H1 (cell line): ENCODE measurements around the gene KRTAP1-3. TPM values are rescaled to one million over a fixed set of nuclear protein-coding genes. Genes with fewer than 3 reads are reported as not detected.

Experiments
- CTCF ChIA-PET: fragments of 300-600 bp; sonication (Branson Sonifier 250); formaldehyde crosslinking; loops from one replicate; lab custom pipeline; 2021; ENCODE audit not compliant: partially characterized antibody; lab: Charles Lee
- POLR2A ChIA-PET: fragments of 300-600 bp; sonication (Branson Sonifier 250); formaldehyde crosslinking; loops from one replicate; lab custom pipeline; 2021; ENCODE audit warnings: inconsistent platforms; ENCODE audit not compliant: partially characterized antibody; lab: Charles Lee
- DNase-seq, 2 experiments: peaks; one replicate each; pipeline versions ENCODE4 v3.0.0 to v3.0.0-alpha.2; 2010 to 2022; ENCODE audit warnings: low spot score in 2 of 2, low read depth in 1 of 2, mixed read lengths in 1 of 2
- FAIRE-seq: peaks from 2 replicates; lab custom pipeline; 2011; peaks lifted over from hg19 to GRCh38; lab: Jason Lieb, UNC
- H2AFZ ChIP-seq: 2 replicates; pipeline ENCODE4 v1.8.1; 2012; ENCODE audit warnings: low read length, inconsistent platforms
- H2AK5ac ChIP-seq: 2 replicates; pipeline ENCODE4 v1.6.1; 2013; ENCODE audit warnings: low read depth, low read length
- H2BK120ac ChIP-seq: replicated peaks from 2 replicates; pipeline ENCODE3; 2013; ENCODE audit warnings: low read depth, low read length, inconsistent platforms
- H2BK12ac ChIP-seq: 2 replicates; pipeline ENCODE4 v1.6.1; 2013; ENCODE audit warnings: low read depth, low read length
- H2BK15ac ChIP-seq: 2 replicates; pipeline ENCODE4 v1.6.1; 2013; ENCODE audit warnings: low read length
- H2BK20ac ChIP-seq: 2 replicates; pipeline ENCODE4 v1.6.1; 2013; ENCODE audit warnings: low read length
- H2BK5ac ChIP-seq: 2 replicates; pipeline ENCODE4 v1.6.1; 2013; ENCODE audit warnings: low read depth, low read length
- H3K14ac ChIP-seq: 2 replicates; pipeline ENCODE4 v1.6.1; 2013; ENCODE audit warnings: inconsistent platforms; ENCODE audit not compliant: insufficient read length
- H3K18ac ChIP-seq: 2 replicates; pipeline ENCODE4 v1.6.1; 2013; ENCODE audit warnings: low read length; ENCODE audit errors: extremely low read depth
- H3K23ac ChIP-seq: 2 replicates; pipeline ENCODE4 v1.6.1; 2013; ENCODE audit warnings: inconsistent platforms; ENCODE audit not compliant: insufficient read length
- H3K23me2 ChIP-seq: 2 replicates; pipeline ENCODE4 v1.6.1; 2013; ENCODE audit warnings: low read depth, low read length
- H3K27ac ChIP-seq: 2 replicates; pipeline ENCODE4 v1.6.1; 2011; ENCODE audit warnings: low read depth, low read length, inconsistent platforms
- H3K27me3 ChIP-seq, 4 experiments: replicated peaks in 1 of 4; 1 replicate in 1 of 4; 2 replicates in 3 of 4; pipeline versions ENCODE4 v1.6.1 to v1.8.1; 2011 to 2013; ENCODE audit warnings: low read length in 3 of 4, mild to moderate bottlenecking in 3 of 4, inconsistent platforms in 2 of 4, mixed read lengths in 2 of 4, moderate library complexity in 1 of 4; ENCODE audit not compliant: control insufficient read depth in 3 of 4, insufficient read depth in 3 of 4; ENCODE audit errors: extremely low read depth in 1 of 4
- H3K36me3 ChIP-seq, 4 experiments: 2 replicates each; pipeline versions ENCODE4 v1.6.1 to v1.8.1; 2011 to 2013; ENCODE audit warnings: mild to moderate bottlenecking in 4 of 4, low read length in 3 of 4, moderate library complexity in 2 of 4, control low read depth in 1 of 4, inconsistent platforms in 1 of 4; ENCODE audit not compliant: insufficient read depth in 4 of 4, control insufficient read depth in 2 of 4
- H3K4ac ChIP-seq: replicated peaks from 2 replicates; pipeline ENCODE3; 2013; ENCODE audit warnings: low read length, low read depth, mixed read lengths, inconsistent platforms; ENCODE audit not compliant: insufficient read length
- H3K4me1 ChIP-seq, 4 experiments: replicated peaks in 1 of 4; 1 replicate in 1 of 4; 2 replicates in 3 of 4; pipeline versions ENCODE4 v1.6.1 to v1.8.1; 2011 to 2013; ENCODE audit warnings: low read length in 3 of 4, inconsistent platforms in 2 of 4, mixed read lengths in 1 of 4; ENCODE audit not compliant: insufficient read depth in 4 of 4, control insufficient read depth in 3 of 4
- H3K4me2 ChIP-seq, 2 experiments: 2 replicates each; pipeline versions ENCODE4 v1.6.1 to v1.8.1; 2011 to 2013; ENCODE audit warnings: low read depth in 2 of 2, low read length in 2 of 2, control low read depth in 1 of 2, inconsistent platforms in 1 of 2, mild to moderate bottlenecking in 1 of 2; ENCODE audit not compliant: insufficient read depth in 1 of 2
- H3K4me3 ChIP-seq, 4 experiments: fragments of 200-600, 300-600 bp in 1 of 4; sonication (generic), shearing (Covaris generic), sonication (Bioruptor Twin) in 1 of 4; 2 replicates each; pipeline versions ENCODE4 v1.5.1 to v1.8.1; 2011 to 2016; ENCODE audit warnings: low read length in 4 of 4, low read depth in 3 of 4, control low read depth in 2 of 4, inconsistent platforms in 2 of 4, mild to moderate bottlenecking in 2 of 4, mixed read lengths in 1 of 4, moderate library complexity in 1 of 4; ENCODE audit not compliant: insufficient read depth in 2 of 4; ENCODE audit errors: extremely low read depth in 1 of 4
- H3K56ac ChIP-seq: replicated peaks from 2 replicates; pipeline ENCODE3; 2013; ENCODE audit warnings: low read depth, mild to moderate bottlenecking, mixed read lengths, low read length, inconsistent platforms; ENCODE audit not compliant: insufficient read length
- H3K79me1 ChIP-seq: 2 replicates; pipeline ENCODE4 v1.6.1; 2013; ENCODE audit warnings: low read depth, low read length, control low read depth
- H3K79me2 ChIP-seq, 2 experiments: 2 replicates each; pipeline versions ENCODE4 v1.6.1 to v1.8.1; 2012 to 2013; ENCODE audit warnings: low read length in 2 of 2, mild to moderate bottlenecking in 2 of 2, inconsistent platforms in 1 of 2; ENCODE audit not compliant: insufficient read depth in 2 of 2, control insufficient read depth in 1 of 2
- H3K9ac ChIP-seq, 4 experiments: replicated peaks in 1 of 4; 1 replicate in 1 of 4; 2 replicates in 3 of 4; pipeline versions ENCODE4 v1.6.1 to v1.8.1; 2011 to 2013; ENCODE audit warnings: low read depth in 3 of 4, low read length in 3 of 4, control low read depth in 2 of 4, mild to moderate bottlenecking in 2 of 4, moderate library complexity in 2 of 4, inconsistent platforms in 1 of 4; ENCODE audit errors: extremely low read depth in 1 of 4
- H3K9me3 ChIP-seq, 2 experiments: 2 replicates each; pipeline versions ENCODE4 v1.6.1 to v1.8.1; 2012 to 2013; ENCODE audit warnings: mild to moderate bottlenecking in 2 of 2, moderate library complexity in 2 of 2, control low read depth in 1 of 2, inconsistent platforms in 1 of 2, low read depth in 1 of 2, low read length in 1 of 2, mixed read lengths in 1 of 2; ENCODE audit not compliant: insufficient read depth in 2 of 2
- H4K20me1 ChIP-seq, 2 experiments: replicated peaks in 1 of 2; 2 replicates each; pipeline versions ENCODE3 to v1.8.1; 2011 to 2013; ENCODE audit warnings: inconsistent platforms in 2 of 2, low read length in 2 of 2, mild to moderate bottlenecking in 1 of 2; ENCODE audit not compliant: insufficient read depth in 2 of 2, control insufficient read depth in 1 of 2
- H4K5ac ChIP-seq: 2 replicates; pipeline ENCODE4 v1.6.1; 2013; ENCODE audit warnings: low read length, low read depth, mixed read lengths, inconsistent platforms; ENCODE audit not compliant: insufficient read length
- H4K8ac ChIP-seq: 2 replicates; pipeline ENCODE4 v1.8.0; 2013; ENCODE audit warnings: mild to moderate bottlenecking, moderate library complexity, low read length, inconsistent platforms; ENCODE audit not compliant: insufficient read depth; ENCODE audit errors: extremely low read depth
- H4K91ac ChIP-seq: replicated peaks from 2 replicates; pipeline ENCODE3; 2013; ENCODE audit warnings: low read length, mixed read lengths, inconsistent platforms; ENCODE audit not compliant: insufficient read length
- KDM1A ChIP-seq: fragments of 200-600, 300-600 bp; sonication (generic); IDR thresholded peaks from 2 replicates; pipeline ENCODE4 v1.7.1; 2016; ENCODE audit warnings: mild to moderate bottlenecking, low read length, borderline replicate concordance
- KDM4A ChIP-seq: IDR thresholded peaks from one replicate; pipeline ENCODE4 v1.7.1; 2012; ENCODE audit warnings: low read depth, mild to moderate bottlenecking, moderate library complexity, low read length, inconsistent platforms; ENCODE audit not compliant: severe bottlenecking
- TAF1 ChIP-seq: IDR thresholded peaks from 2 replicates; pipeline ENCODE4 v1.6.1; 2011; ENCODE audit warnings: mild to moderate bottlenecking, low read depth, low read length
- YY1 ChIP-seq: IDR thresholded peaks from 2 replicates; pipeline ENCODE4 v1.6.1; 2011; ENCODE audit warnings: low read depth, mild to moderate bottlenecking, low read length
- WGBS, 2 experiments: shearing (Covaris generic) in 1 of 2; methylation state at CpG; one replicate each; pipeline versions ENCODE4 v1.1.6 to v1.1.7; 2013 to 2015; ENCODE audit warnings: low lambda C conversion rate in 2 of 2, mixed read lengths in 2 of 2, inconsistent platforms in 1 of 2, low coverage in 1 of 2, missing lambda C conversion rate in 1 of 2; ENCODE audit not compliant: insufficient replicate concordance in 2 of 2, insufficient coverage in 1 of 2, insufficient read length in 1 of 2; ENCODE audit errors: extremely low coverage in 1 of 2, missing lambda C conversion rate in 1 of 2; 5-methylcytosine and 5-hydroxymethylcytosine counted together
- polyA plus RNA-seq, 7 experiments: library from polyadenylated mRNA; depleted of rRNA in 3 of 7; stranded (reverse) in 5 of 7; unstranded in 2 of 7; fragments of >200 nt in 5 of 7; fragments of 200-250 nt in 2 of 7; gene quantifications; 1 replicate in 5 of 7; 2 replicates in 1 of 7; 4 replicates in 1 of 7; pipeline versions ENCODE4 v1.2.1 to v1.2.3, GENCODE V29; 2011 to 2013; ENCODE audit warnings: missing spikeins in 2 of 7, mixed read lengths in 2 of 7
- total RNA-seq: library from RNA; stranded (reverse); fragmentation: NEBNext Ultra II Directional; extraction: Animal tissue kit (Norgen Biotek cat#: 25700); gene quantifications from 2 replicates; pipeline ENCODE4 v1.2.1, GENCODE V29; 2021

Gene KRTAP1-3
- total and polyA plus RNA-seq, 2 of the 8 experiments (the other 6 are each of a cell fraction or from before 2014, with no cell fraction given) = not detected

DNA sequence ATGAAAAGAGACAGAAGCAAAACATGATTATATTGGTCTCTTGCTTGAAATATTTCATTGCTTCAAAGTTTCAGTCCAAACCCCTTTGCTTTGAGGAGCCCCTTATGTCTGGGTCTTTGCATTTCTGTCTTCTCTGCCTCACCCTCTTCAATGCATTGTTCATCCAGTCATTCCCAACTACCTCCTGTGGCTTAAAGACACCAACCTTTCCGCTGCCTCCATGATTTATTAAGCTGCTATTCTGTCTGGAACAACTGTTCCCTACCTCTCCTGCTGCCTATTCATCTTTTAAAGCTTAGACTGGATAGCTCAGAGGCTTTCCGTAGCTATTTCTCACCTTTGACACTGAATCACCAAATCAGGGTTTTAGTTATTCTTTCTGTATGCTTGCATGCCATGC, 37.3 kb downstream of the KRTAP1-3 start:
- Histone ChIP-seq H3K27ac (no peak overlapping the region), H4K20me1 (no peaks in the 10 kb centered on the region), H4K5ac (no peak overlapping the region), H2BK15ac (no peak overlapping the region), H3K14ac (no peak overlapping the region), H2AK5ac (no peak overlapping the region), H2AFZ (no peak overlapping the region), H3K56ac (no peak overlapping the region), H2BK120ac (no peak overlapping the region), H4K8ac (no peak overlapping the region), H3K79me2 (no peaks in the 10 kb centered on the region), H3K23ac (no peak overlapping the region), H3K36me3 (no peaks in the 10 kb centered on the region), H3K4me1 (peaks cover 0 to 2% (median 0%) of the 10 kb centered on the region in 4 experiments; a peak in 2 of 7 replicates), H3K4me2 (no peak overlapping the region), H2BK5ac (no peak overlapping the region), H3K79me1 (no peaks in the 10 kb centered on the region), H3K27me3 (no peaks in the 10 kb centered on the region), H4K91ac (no peak overlapping the region), H2BK12ac (no peak overlapping the region), H3K18ac (no peak overlapping the region), H3K4me3 (no peak overlapping the region), H3K9me3 (no peaks in the 10 kb centered on the region), H3K4ac (no peak overlapping the region), H2BK20ac (no peak overlapping the region), H3K23me2 (no peaks in the 10 kb centered on the region), H3K9ac (no peak overlapping the region)
- POLR2A ChIA-PET = interaction anchor here (1.9 kb wide), 1 partner anchor 10 kb away, joined by 4 read pairs; no protein-coding TSS in a partner anchor
- FAIRE-seq (no peak), DNase-seq (no peak)
- TF ChIP-seq TAF1 (no peak), YY1 (no peak), KDM4A (no peak), KDM1A (no peak)
- WGBS, 2 experiments = 97% methylated on average over 2 of the region's 2 CpGs; no CpG with 5 or more reads in 1 of the 2 experiments
- CTCF ChIA-PET = interaction anchor here (1.0 kb wide), 1 partner anchor 332 kb away, joined by 3 read pairs; no protein-coding TSS in a partner anchor
